Measurements from ENCODE around the gene RAD51B. TPM values are rescaled to one million over a fixed set of nuclear protein-coding genes. Genes with fewer than 3 reads are reported as not detected.

RAD51B gene
- total and polyA plus RNA-seq, 9 of the 15 experiments (the other 6 are each of a cell fraction or from before 2014, with no cell fraction given): 8.5 to 17.3 (median 11.3) TPM

- TF ChIP-seq SAP30 (IDR thresholded peaks at IDR 0.05; ENCODE audit: borderline replicate concordance, insufficient read depth, low read depth, low read length, poor library complexity, severe bottlenecking): peak; percentile 45
- peak; percentile 28; the same call in 1 of the 2 replicates for TF ChIP-seq DPF2 (IDR thresholded peaks at IDR 0.05)
- TF ChIP-seq DDX20 (tag; IDR thresholded peaks at IDR 0.05; ENCODE audit: low read depth): no peak
- TF ChIP-seq CBX2 (IDR thresholded peaks at IDR 0.05; ENCODE audit: insufficient read depth, low read length, poor library complexity, severe bottlenecking): no peak
- TF ChIP-seq ZBTB8A (IDR thresholded peaks at IDR 0.05; ENCODE audit: partially characterized antibody): no peak
- no peak for TF ChIP-seq PHB (CRISPR knock-in tag; IDR thresholded peaks at IDR 0.05)
- TF ChIP-seq ZNF384 (IDR thresholded peaks at IDR 0.05; ENCODE audit: low read depth, low read length): peak; percentile 37; the same call in 1 of the 2 replicates
- TF ChIP-seq NFRKB (IDR thresholded peaks at IDR 0.05; ENCODE audit: low read depth): peak; percentile 76
- TF ChIP-seq FIP1L1 (IDR thresholded peaks at IDR 0.05; ENCODE audit: low read depth, low read length, poor library complexity, severe bottlenecking): no peak
- TF ChIP-seq HEY1 (CRISPR knock-in tag; IDR thresholded peaks at IDR 0.05; ENCODE audit: borderline replicate concordance): no peak
- no peak for TF ChIP-seq ZNF740 (CRISPR knock-in tag; IDR thresholded peaks at IDR 0.05)
- TF ChIP-seq ZNF740 (tag; IDR thresholded peaks at IDR 0.05): no peak
- TF ChIP-seq ETS1 (conservative IDR thresholded peaks at IDR 0.05; ENCODE audit: control insufficient read depth, low read depth, low read length): 0 out of 2 replicates have a peak, but pooled peaks have one; percentile 24
- TF ChIP-seq EP400 (IDR thresholded peaks at IDR 0.05): peak; percentile 39; the same call in 1 of the 2 replicates
- peak; percentile 83 for TF ChIP-seq BHLHE40 (IDR thresholded peaks at IDR 0.05; ENCODE audit: low read length)
- peak; percentile 50 for TF ChIP-seq HCFC1 (IDR thresholded peaks at IDR 0.05; ENCODE audit: low read depth, low read length)
- TF ChIP-seq TAF1 (IDR thresholded peaks at IDR 0.05; ENCODE audit: control insufficient read depth, extremely low read depth, insufficient read depth, low read length, severe bottlenecking): peak; percentile 67
- TF ChIP-seq ZBTB1 (CRISPR knock-in tag; IDR thresholded peaks at IDR 0.05; ENCODE audit: borderline replicate concordance, low read depth): no peak
- peak; percentile 9 for TF ChIP-seq TAF9B (IDR thresholded peaks at IDR 0.05; ENCODE audit: partially characterized antibody)
- TF ChIP-seq SUPT5H (IDR thresholded peaks at IDR 0.05): peak; percentile 54; the same call in 1 of the 2 replicates
- peak; percentile 50; the same call in 1 of the 2 replicates for TF ChIP-seq HDAC2 (IDR thresholded peaks at IDR 0.05)
- TF ChIP-seq NRF1 (conservative IDR thresholded peaks at IDR 0.05 in 1 of 2, IDR thresholded peaks at IDR 0.05 in 1 of 2): peak; percentile 43 to 58; a peak in 3 of 4 replicates
- TF ChIP-seq SPI1 (IDR thresholded peaks at IDR 0.05; ENCODE audit: borderline replicate concordance, low read depth, low read length): peak; percentile 75
- TF ChIP-seq RBM25 (IDR thresholded peaks at IDR 0.05; ENCODE audit: low read depth, low read length, severe bottlenecking): peak; percentile 11
- peak; percentile 47 for TF ChIP-seq MEIS2 (IDR thresholded peaks at IDR 0.05; ENCODE audit: partially characterized antibody)
- 0 out of 2 replicates have a peak, but pooled peaks have one; percentile 39 for TF ChIP-seq FOXM1 (IDR thresholded peaks at IDR 0.05; ENCODE audit: low read depth)
- no peak for TF ChIP-seq FOXM1 (CRISPR knock-in tag; IDR thresholded peaks at IDR 0.05; ENCODE audit: low read depth)
- peak; percentile 47 for TF ChIP-seq L3MBTL2 (IDR thresholded peaks at IDR 0.05)
- TF ChIP-seq FOS (IDR thresholded peaks at IDR 0.05; ENCODE audit: extremely low read depth, insufficient read length): peak; percentile 36
Observed at GRCh38 chr14:67816326-67817002, 3.1 kb upstream of the RAD51B start, which contains the start of gene ZFYVE26 (continued).

All from K562 (cell line).